HEK293 (cell line): ENCODE results near the gene SHLD2.
"Not testable (repeated sequence)": the region's sequence is repeated elsewhere in the genome, so short reads cannot be mapped to it uniquely, and the experiment has no call there.

ENCODE experiments used
- CTCF ChIA-PET: fragments of 350-600 bp; formaldehyde crosslinking; extraction: SDS; loops from one replicate; lab custom pipeline; 2021; ENCODE audit warnings: antibody characterized with exemption; lab: Yijun Ruan, JAX
- POLR2A ChIA-PET: fragments of 300-600 bp; formaldehyde crosslinking; extraction: SDS; loops from one replicate; lab custom pipeline; 2020; ENCODE audit warnings: antibody characterized with exemption, inconsistent platforms; lab: Yijun Ruan, JAX
- H3K27ac ChIP-seq: fragments of 200-500 bp; sonication (Bioruptor generic); 2 replicates; pipeline ENCODE4 v1.5.1; 2014; ENCODE audit warnings: low read depth, low read length, control low read depth, inconsistent platforms; ENCODE audit errors: extremely low read depth
- H3K36me3 ChIP-seq, 2 experiments: fragments of 200-500 bp in 1 of 2; sonication (Bioruptor generic) in 1 of 2; 1 replicate in 1 of 2; 2 replicates in 1 of 2; pipeline ENCODE4 v1.5.1; 2014 to 2017; ENCODE audit warnings: inconsistent platforms in 2 of 2, low read length in 2 of 2; ENCODE audit not compliant: control insufficient read depth in 2 of 2, insufficient read depth in 1 of 2
- H3K4me1 ChIP-seq: fragments of 200-500 bp; sonication (Bioruptor generic); 2 replicates; pipeline ENCODE4 v1.5.1; 2014; ENCODE audit warnings: mild to moderate bottlenecking, low read length, inconsistent platforms; ENCODE audit not compliant: control insufficient read depth, insufficient read depth
- H3K4me3 ChIP-seq: 2 replicates; pipeline ENCODE4 v1.5.1; 2011; ENCODE audit warnings: low read depth, mild to moderate bottlenecking, control low read depth, low read length, moderate library complexity
- H3K9me3 ChIP-seq: fragments of 200-500 bp; sonication (Bioruptor generic); 2 replicates; pipeline ENCODE4 v1.5.1; 2014; ENCODE audit warnings: low read depth, low read length, inconsistent platforms; ENCODE audit not compliant: control insufficient read depth, insufficient read depth
- SCRT2 ChIP-seq: fragments of 450-650 bp; formaldehyde crosslinking; IDR thresholded peaks from 2 replicates; pipeline ENCODE4 v1.5.1; 2016; ENCODE audit warnings: missing biosample characterization, missing genetic modification characterization

The SHLD2 gene

GRCh38 chr10:87163414-87163813 is 68.4 kb downstream of the SHLD2 start:
- H3K36me3 ChIP-seq, H3K9me3 ChIP-seq, H3K4me1 ChIP-seq, CTCF ChIA-PET, H3K4me3 ChIP-seq, POLR2A ChIA-PET, H3K27ac ChIP-seq: not testable (repeated sequence)

DNA sequence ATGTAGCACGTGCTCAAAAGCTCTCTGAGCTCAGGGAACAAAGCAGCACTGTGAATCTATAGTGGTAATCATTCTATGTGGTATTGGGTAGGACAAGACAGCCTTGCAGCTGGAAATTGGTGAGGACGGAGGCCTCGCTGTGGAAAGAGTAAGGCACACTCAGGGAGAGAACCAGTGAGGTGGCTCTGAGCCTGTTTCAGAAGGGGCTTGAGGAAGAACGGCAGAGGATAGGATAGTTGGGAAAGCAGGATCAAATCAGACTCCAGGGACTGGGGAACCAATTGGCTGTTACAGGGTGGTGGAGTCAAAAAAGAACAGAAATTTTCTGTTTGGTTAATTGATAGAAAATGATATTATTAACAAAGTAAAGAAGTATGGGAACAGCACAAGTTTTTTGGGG is 74.9 kb downstream of the SHLD2 start:
- CTCF ChIA-PET, H3K4me3 ChIP-seq, POLR2A ChIA-PET, H3K36me3 ChIP-seq, H3K4me1 ChIP-seq, H3K27ac ChIP-seq, H3K9me3 ChIP-seq: not testable (repeated sequence)

DNA sequence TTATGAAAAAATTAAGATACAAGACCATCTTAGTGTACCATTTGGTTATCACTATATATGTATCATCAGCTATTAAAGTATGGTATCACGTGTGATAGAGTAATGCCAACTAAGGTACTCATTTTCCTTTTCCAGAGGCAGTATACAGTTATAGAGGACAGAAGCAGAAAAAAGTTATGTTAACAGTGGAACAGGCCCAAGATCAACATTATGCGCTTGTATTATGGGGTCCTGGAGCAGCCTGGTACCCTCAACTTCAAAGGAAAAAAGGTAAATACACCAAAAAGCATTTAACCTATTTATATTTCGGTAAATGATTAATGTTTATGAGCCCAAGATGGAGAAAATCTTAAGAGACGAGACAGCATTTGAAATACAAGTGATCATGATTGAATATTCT is 75.7 kb downstream of the SHLD2 start:
- POLR2A ChIA-PET, H3K36me3 ChIP-seq, H3K27ac ChIP-seq, H3K4me1 ChIP-seq, H3K4me3 ChIP-seq, H3K9me3 ChIP-seq: not testable (repeated sequence)
- CTCF ChIA-PET = interaction anchor here (0.6 kb wide), 1 partner anchor 22 kb away, joined by 3 read pairs; no protein-coding TSS in a partner anchor

DNA sequence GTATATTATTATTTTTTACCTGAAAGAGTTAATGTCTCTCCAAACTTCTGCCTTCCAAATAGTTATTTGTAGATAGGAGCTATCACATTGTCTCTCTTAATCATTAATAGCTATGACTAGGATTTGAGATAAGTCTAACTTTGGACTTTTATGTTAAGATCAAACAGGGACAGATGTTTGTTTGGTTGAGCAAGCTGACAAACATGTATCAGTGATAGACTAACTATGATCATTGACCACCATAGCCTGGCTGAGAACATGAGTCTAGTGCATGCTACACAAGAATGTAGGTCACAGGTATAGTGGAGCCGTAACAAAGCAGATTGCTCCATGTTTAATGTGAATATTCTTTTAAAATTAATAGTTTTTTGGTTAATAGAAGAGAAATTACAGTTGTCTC is 76.7 kb downstream of the SHLD2 start:
- POLR2A ChIA-PET, H3K4me1 ChIP-seq, CTCF ChIA-PET, H3K9me3 ChIP-seq, H3K36me3 ChIP-seq, H3K27ac ChIP-seq, H3K4me3 ChIP-seq: not testable (repeated sequence)

- H3K27ac ChIP-seq, H3K4me1 ChIP-seq, H3K9me3 ChIP-seq, H3K36me3 ChIP-seq, POLR2A ChIA-PET, H3K4me3 ChIP-seq, CTCF ChIA-PET: not testable (repeated sequence)
Measured at GRCh38 chr10:87172178-87172577, 77.2 kb downstream of the SHLD2 start.

DNA sequence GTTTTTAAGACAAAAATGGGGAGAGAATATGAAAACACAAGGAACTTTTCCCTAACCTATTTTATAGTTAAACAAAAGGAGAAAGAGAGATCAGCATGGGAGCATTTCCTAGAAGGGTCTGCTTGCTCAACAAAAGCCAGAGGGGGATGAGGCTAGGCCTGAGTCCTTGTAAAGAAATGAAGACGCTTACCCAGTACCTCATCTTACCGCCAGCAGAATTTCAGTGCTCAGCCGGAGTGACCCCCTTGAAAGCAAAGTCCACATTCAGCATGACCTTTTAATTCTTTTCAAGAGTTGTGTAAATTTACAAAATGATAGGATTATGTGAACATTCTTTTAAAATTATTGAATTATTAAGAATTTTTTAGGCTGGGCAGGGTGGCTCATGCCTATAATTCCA is 82.6 kb downstream of the SHLD2 start:
- H3K36me3 ChIP-seq, H3K9me3 ChIP-seq, H3K4me1 ChIP-seq, POLR2A ChIA-PET, H3K4me3 ChIP-seq, CTCF ChIA-PET, H3K27ac ChIP-seq: not testable (repeated sequence)

DNA sequence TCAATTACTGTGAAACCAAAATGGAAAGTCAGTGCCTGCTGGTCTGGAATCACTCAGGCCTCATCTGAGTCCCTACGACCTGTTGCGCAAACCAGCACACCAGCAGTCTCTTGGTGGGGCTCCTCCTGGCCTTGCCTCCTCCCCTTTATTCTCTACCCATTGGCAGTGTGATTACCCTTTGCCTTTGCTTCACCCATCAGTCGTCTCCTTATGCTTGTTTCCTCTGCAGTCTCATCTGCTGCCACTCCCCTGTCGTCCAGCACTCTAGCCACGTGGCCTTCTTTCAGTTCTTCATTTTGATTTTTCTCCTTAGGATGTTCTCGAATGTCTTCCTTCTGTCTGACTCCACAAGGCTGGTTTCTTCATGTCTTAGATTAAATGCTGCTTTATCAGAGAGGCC is 89.4 kb downstream of the SHLD2 start:
- H3K9me3 ChIP-seq, H3K4me1 ChIP-seq, POLR2A ChIA-PET, H3K4me3 ChIP-seq, CTCF ChIA-PET, H3K27ac ChIP-seq: not testable (repeated sequence)
- peak; percentile 13; the same call in 1 of the 2 replicates for TF ChIP-seq SCRT2 (tag by site-specific recombination)
- H3K36me3 ChIP-seq = peaks cover 0 to 14% of the 10 kb centered on the region in 2 experiments; a peak in 2 of 3 replicates

- H3K4me1 ChIP-seq, H3K4me3 ChIP-seq, H3K27ac ChIP-seq, POLR2A ChIA-PET, CTCF ChIA-PET, H3K9me3 ChIP-seq: not testable (repeated sequence)
- H3K36me3 ChIP-seq = peaks cover 0 to 14% of the 10 kb centered on the region in 2 experiments; a peak in 2 of 3 replicates
Measured at GRCh38 chr10:87186016-87186415, 91.0 kb downstream of the SHLD2 start.
